Kidney tubule cell (primary cell): Measurements from ENCODE around the gene POLE2.
"Not testable (repeated sequence)": the region's sequence is repeated elsewhere in the genome, so short reads cannot be mapped to it uniquely, and the experiment has no call there.

Experiments used
- DNase-seq: peaks from one replicate; pipeline ENCODE4 v3.0.0-alpha.2; 2018; ENCODE audit warnings: low spot score

The POLE2 gene

DNA sequence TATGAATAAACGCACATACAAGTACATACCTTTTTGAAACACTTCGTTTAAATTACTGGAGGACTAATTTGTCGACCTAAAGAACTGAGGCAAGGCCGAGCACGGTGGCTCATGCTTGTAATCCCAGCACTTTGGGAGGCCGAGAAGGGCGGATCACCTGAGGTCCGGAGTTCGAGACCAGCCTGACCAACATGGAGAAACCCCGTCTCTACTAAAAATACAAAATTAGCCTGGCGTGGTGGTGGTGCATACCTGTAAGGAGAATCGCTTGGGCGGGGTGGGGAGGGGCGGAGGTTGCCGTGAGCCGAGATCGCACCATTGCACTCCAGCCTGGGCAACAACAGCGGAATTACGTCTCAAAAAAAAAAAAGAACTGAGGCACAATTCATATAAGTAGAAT is 68.7 kb downstream of the POLE2 start:
- not testable (repeated sequence) for DNase-seq

DNA sequence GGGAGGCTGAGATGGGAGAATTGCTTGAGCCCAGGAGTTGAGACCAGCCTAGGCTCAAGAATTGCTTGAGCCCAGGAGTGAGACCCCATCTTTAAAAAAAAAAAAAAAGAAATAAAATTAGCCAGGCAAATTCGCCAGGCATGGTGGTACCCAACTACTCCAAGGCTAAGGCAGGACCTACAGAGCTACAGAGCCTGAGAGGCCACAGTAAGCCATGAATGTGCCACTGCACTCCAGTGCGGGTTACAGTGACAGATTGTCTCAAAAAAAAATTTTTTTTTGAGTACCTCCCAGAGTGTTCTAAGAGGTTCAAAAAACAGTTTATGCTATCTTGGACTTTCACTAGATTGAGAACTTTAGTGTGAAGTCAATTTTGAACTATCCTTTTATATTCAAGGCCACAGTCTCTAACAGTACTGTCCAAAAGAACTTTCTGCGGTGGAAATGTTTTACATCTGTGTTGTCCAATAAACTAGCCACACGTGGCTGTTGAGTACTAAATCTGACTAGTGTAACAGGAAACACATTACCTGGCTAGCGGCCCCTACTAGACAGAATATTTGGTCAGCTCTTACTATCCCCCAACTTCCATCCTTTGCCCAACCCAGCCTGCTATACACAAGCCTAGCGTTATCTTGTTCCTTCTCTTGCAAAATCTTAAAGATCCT is 70.0 kb downstream of the POLE2 start:
- no peak for DNase-seq

DNA sequence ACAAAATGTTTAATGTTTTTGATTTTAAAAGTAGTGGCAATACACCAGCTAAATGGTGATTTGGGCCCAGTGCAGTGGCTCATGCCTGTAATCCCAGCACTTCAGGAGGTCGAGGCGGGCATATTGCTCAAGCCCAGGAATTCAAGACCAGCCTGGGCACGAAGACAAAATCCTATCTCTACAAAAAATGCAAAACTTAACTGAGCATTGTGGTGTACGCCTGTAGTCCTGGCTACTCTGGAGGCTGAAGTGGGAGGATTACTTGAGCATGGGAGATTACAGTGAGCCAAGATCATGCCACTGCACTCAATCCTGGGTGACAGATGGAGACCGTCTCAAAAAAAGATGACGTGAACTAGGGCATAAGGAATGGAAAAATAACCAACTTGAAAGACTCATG is 72.2 kb downstream of the POLE2 start:
- DNase-seq = no peak

DNA sequence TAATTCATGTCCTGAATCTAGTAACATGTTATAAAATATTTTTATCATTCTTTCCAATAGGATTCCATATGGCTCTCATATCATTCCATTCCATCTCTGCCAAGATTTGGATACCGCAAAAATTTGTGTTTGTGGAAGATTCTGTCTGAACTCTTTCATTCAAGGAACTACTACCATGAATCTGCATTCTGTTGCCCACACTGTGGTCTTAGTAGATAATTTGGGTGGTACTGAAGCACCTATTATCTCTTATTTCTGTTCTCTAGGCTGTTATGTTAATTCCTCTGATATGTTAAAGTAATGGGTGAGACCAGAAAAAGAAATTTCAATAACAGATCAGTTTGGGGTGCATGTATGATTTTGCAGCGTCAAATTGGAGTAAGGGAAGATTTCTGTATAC is 73.8 kb downstream of the POLE2 start:
- no peak for DNase-seq

DNA sequence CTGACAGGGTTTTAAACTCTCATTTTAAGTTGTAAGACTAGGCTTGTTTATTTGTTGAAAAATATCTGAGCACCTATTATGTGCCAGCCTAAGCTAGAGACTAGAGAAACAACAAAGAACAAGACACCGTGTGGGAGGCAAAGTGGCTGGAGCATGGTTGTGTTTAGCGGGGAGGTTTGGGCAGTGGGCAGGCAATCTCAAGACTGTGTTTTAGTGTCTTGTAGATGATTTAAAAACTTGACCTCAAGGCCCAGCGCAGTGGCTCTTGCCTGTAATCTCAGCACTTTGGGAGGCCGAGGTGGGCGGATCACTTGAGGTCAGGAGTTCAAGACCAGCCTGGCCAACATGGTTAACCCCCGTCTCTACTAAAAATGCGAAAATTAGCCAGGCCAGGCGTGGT is 75.3 kb downstream of the POLE2 start:
- DNase-seq = no peak

DNA sequence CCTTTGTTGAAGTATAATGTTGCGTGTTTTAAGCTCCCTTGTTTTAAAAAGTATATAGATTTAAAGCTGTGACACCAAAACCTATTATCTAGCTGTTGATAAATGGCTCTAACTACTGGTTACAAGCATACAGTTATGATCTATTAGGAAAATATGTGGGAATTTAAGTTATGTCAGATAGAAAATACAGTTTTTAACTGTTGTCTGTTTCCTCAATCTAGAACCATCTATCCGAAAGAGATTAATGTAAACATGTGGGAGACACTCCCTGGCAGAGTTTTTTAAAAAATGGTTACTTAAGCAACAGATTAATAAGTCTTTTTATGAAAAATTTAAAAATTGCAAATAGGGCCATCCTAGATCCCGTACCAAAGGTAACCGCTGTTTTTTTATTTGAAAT is 75.8 kb downstream of the POLE2 start:
- DNase-seq = no peak

DNA sequence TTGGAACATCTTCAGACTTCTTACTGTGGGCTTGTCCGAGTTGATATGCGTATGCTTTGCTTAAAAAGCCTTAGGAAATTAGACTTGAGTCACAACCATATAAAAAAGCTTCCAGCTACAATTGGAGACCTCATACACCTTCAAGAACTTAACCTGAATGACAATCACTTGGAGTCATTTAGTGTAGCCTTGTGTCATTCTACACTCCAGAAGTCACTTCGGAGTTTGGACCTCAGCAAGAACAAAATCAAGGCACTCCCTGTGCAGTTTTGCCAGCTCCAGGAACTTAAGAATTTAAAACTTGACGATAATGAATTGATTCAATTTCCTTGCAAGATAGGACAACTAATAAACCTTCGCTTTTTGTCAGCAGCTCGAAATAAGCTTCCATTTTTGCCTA is 80.4 kb downstream of the POLE2 start:
- DNase-seq = no peak

DNA sequence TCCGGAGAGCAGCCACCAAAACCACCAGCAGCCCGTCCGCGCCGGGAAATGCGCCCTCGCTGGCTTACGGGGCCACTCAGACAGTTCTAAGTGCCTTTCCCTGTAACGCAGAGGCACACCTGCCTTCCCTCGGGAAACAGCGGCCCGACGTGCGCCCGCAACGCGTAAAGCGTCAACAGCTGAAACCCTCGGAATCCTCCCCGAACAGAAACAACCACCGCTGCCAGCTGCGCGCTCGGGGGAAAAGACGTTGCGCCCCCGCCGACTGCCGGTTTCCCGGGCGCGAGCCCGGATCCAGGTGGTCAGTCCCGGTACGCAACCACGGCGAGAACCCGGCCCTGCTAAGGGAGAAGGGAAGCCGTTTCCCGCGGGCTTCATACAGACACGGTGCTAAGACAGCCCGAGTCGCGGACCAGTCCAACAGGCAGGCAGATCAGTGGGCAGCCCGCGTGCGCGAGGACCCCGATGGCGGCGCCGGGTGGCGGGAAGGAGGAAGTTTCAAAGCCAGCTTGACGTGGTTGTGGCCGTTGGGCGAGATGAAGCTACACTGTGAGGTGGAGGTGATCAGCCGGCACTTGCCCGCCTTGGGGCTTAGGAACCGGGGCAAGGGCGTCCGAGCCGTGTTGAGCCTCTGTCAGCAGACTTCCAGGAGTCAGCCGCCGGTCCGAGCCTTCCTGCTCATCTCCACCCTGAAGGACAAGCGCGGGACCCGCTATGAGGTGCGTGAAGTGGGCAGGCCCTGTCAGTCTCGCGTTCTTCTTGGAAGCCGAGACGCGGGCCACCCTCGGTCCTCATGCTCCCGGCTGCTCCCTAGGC is 89.3 kb downstream of the POLE2 start, which contains the start of gene LRR1:
TSS of gene LRR1 (plus strand) at position 456 of the 816 bp plus-strand sequence. CDS start at position 537, 81 bp downstream.
- peak; percentile 87 for DNase-seq

DNA sequence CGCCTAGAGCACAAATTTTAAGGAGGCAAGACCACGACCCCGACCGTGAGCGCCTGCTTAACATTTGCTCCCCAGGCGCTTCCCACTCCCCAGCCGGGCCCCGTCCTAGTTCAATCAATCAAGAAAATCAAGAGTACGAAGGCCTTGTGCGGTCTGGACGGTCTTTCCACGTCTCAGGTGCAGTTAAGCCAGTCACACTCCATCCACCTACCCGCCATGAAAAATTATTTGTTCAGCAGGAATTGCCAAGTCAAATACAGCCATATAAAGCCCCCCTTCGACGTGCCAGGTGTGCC is 89.9 kb downstream of the POLE2 start:
- DNase-seq = no peak

DNA sequence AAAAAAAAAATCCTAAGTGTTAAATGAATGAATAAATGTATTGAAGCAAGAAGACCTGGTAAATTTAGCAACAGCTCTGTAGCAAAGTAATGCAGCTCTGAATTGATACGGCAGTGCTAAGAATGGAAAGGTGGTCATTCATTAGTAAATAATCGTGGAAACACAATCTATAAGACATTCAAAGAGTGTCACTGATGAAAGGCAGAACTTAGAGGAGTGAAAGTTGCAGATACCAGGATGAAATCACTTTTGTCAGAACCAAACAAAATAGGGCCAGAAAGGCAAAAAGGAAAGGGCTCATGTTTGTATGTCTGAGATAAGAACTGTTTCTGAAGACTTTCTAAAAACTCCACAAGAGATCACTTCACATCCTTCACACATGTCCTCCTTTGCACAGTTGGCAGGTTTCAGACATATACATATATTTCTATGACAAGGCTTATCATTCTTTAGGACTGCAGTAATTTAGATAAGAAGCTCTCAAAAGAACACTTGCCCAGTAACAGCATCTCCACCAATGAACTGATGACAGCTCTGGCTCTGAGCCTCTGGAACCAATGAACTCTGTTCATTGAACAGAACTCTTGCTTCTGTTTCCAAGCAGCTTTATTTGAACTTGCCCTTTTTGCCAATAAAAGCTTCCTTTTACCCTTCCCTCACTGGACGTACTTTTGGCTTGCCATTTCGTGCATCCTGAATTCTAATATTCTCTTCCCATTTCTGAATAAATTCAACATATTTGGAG is 93.5 kb downstream of the POLE2 start:
- no peak for DNase-seq
